Mesenchymal stem cell (in vitro differentiated cells and primary cell): ENCODE measurements around the gene PAM16.
A peak's percentile ranks its signal among the peaks of the same experiment; 100 is the strongest.

ENCODE experiments used
- DNase-seq: peaks from one replicate; pipeline ENCODE4 v3.0.0-alpha.2; 2013
- H2AFZ ChIP-seq: one replicate; pipeline ENCODE4 v1.6.1; 2013; ENCODE audit warnings: low read depth, mild to moderate bottlenecking, control low read depth, inconsistent platforms, low read length, moderate library complexity
- H2AK5ac ChIP-seq: 2 replicates; pipeline ENCODE4 v1.6.1; 2013; ENCODE audit warnings: low read length, moderate library complexity, mild to moderate bottlenecking, inconsistent platforms; ENCODE audit not compliant: severe bottlenecking
- H2BK120ac ChIP-seq: one replicate; pipeline ENCODE4 v1.6.1; 2013; ENCODE audit warnings: low read depth, mild to moderate bottlenecking, inconsistent platforms, low read length, moderate library complexity
- H2BK12ac ChIP-seq, 2 experiments: one replicate each; pipeline ENCODE4 v1.6.1; 2013; ENCODE audit warnings: inconsistent platforms in 2 of 2, low read length in 2 of 2, mild to moderate bottlenecking in 2 of 2, moderate library complexity in 2 of 2, control low read depth in 1 of 2
- H2BK15ac ChIP-seq: one replicate; pipeline ENCODE4 v1.6.1; 2013; ENCODE audit warnings: mild to moderate bottlenecking, low read depth, inconsistent platforms; ENCODE audit not compliant: poor library complexity, severe bottlenecking
- H2BK5ac ChIP-seq: 2 replicates; pipeline ENCODE4 v1.6.1; 2013; ENCODE audit warnings: low read depth, mild to moderate bottlenecking, low read length, control low read depth, inconsistent platforms; ENCODE audit not compliant: poor library complexity, severe bottlenecking
- H3K14ac ChIP-seq, 2 experiments: one replicate each; pipeline ENCODE4 v1.6.1; 2013; ENCODE audit warnings: inconsistent platforms in 2 of 2, low read length in 2 of 2, control low read depth in 1 of 2, mild to moderate bottlenecking in 1 of 2, moderate library complexity in 1 of 2
- H3K18ac ChIP-seq, 2 experiments: one replicate each; pipeline ENCODE4 v1.6.1; 2013; ENCODE audit warnings: inconsistent platforms in 2 of 2, low read length in 2 of 2, control low read depth in 1 of 2, low read depth in 1 of 2, mild to moderate bottlenecking in 1 of 2
- H3K23ac ChIP-seq, 2 experiments: one replicate each; pipeline ENCODE4 v1.6.1; 2013; ENCODE audit warnings: inconsistent platforms in 2 of 2, low read length in 2 of 2, mild to moderate bottlenecking in 2 of 2, moderate library complexity in 2 of 2, control low read depth in 1 of 2
- H3K27ac ChIP-seq: 2 replicates; pipeline ENCODE4 v1.5.1; 2013; ENCODE audit warnings: mild to moderate bottlenecking, moderate library complexity, low read length, control low read depth, inconsistent platforms; ENCODE audit not compliant: poor library complexity, severe bottlenecking
- H3K27me3 ChIP-seq, 2 experiments: 2 replicates each; pipeline versions ENCODE4 v1.6.1 to v1.7.0; 2013; ENCODE audit warnings: low read length in 2 of 2, mild to moderate bottlenecking in 2 of 2, moderate library complexity in 2 of 2, control low read depth in 1 of 2, inconsistent platforms in 1 of 2; ENCODE audit not compliant: control insufficient read depth in 1 of 2, insufficient read depth in 1 of 2
- H3K36me3 ChIP-seq, 2 experiments: 2 replicates each; pipeline versions ENCODE4 v1.6.1 to v1.7.0; 2013; ENCODE audit warnings: low read length in 2 of 2, control low read depth in 1 of 2, inconsistent platforms in 1 of 2, low read depth in 1 of 2, mild to moderate bottlenecking in 1 of 2; ENCODE audit not compliant: insufficient read depth in 2 of 2, control insufficient read depth in 1 of 2
- H3K4ac ChIP-seq, 2 experiments: one replicate each; pipeline ENCODE4 v1.6.1; 2013; ENCODE audit warnings: inconsistent platforms in 2 of 2, low read length in 2 of 2, mild to moderate bottlenecking in 2 of 2, moderate library complexity in 2 of 2, control low read depth in 1 of 2, low read depth in 1 of 2
- H3K4me1 ChIP-seq: 2 replicates; pipeline ENCODE4 v1.6.1; 2013; ENCODE audit warnings: low read depth, low read length, control low read depth; ENCODE audit not compliant: control insufficient read depth, insufficient read depth
- H3K4me2 ChIP-seq: 2 replicates; pipeline ENCODE4 v1.6.1; 2013; ENCODE audit warnings: low read length, mild to moderate bottlenecking, inconsistent platforms; ENCODE audit not compliant: poor library complexity, severe bottlenecking
- H3K4me3 ChIP-seq, 2 experiments: 2 replicates each; pipeline versions ENCODE4 v1.5.1 to v1.7.0; 2013; ENCODE audit warnings: low read length in 2 of 2, mild to moderate bottlenecking in 2 of 2, control low read depth in 1 of 2, low read depth in 1 of 2; ENCODE audit not compliant: insufficient read depth in 1 of 2
- H3K79me1 ChIP-seq: replicated peaks from 2 replicates; pipeline ENCODE4 v1.6.1; 2013; ENCODE audit warnings: mild to moderate bottlenecking, control low read depth, low read length, inconsistent platforms; ENCODE audit not compliant: poor library complexity, severe bottlenecking
- H3K9ac ChIP-seq: 2 replicates; pipeline ENCODE4 v1.7.0; 2013; ENCODE audit warnings: mild to moderate bottlenecking, low read length, moderate library complexity
- H3K9me3 ChIP-seq: 2 replicates; pipeline ENCODE4 v1.7.0; 2013; ENCODE audit warnings: mild to moderate bottlenecking, low read length; ENCODE audit not compliant: control insufficient read depth
- H4K8ac ChIP-seq: one replicate; pipeline ENCODE4 v1.6.1; 2013; ENCODE audit warnings: inconsistent platforms, mild to moderate bottlenecking, low read length, moderate library complexity
- H4K91ac ChIP-seq: one replicate; pipeline ENCODE4 v1.6.1; 2013; ENCODE audit warnings: mild to moderate bottlenecking, low read length, inconsistent platforms
- WGBS: methylation state at CpG from one replicate; pipeline ENCODE4 v1.1.7; 2013; ENCODE audit warnings: mixed read lengths; 5-methylcytosine and 5-hydroxymethylcytosine counted together

The PAM16 gene

GRCh38 chr16:4298761-4299522 lies 52.2 kb downstream of the PAM16 start:
- peak overlapping the region; percentile 96 for H2AK5ac ChIP-seq
- peak overlapping the region; percentile 39 for H2AFZ ChIP-seq
- peak overlapping the region; percentile 84 for H2BK15ac ChIP-seq
- H3K9me3 ChIP-seq, result no peaks in the 10 kb centered on the region
- H3K4me2 ChIP-seq, result peak overlapping the region; percentile 45
- peak overlapping the region; percentile 91 for H4K8ac ChIP-seq
- peak overlapping the region; percentile 93 for H4K91ac ChIP-seq
- H3K4me1 ChIP-seq, result peaks cover 20% of the 10 kb centered on the region
- H2BK12ac ChIP-seq, result peak overlapping the region; percentile 89 to 94
- peak overlapping the region; percentile 94 to 99 for H3K18ac ChIP-seq
- H2BK5ac ChIP-seq, result peak overlapping the region; percentile 95
- H3K36me3 ChIP-seq, result peaks cover 0 to 9% of the 10 kb centered on the region in 2 experiments
- peak overlapping the region in 1 of 2 experiments; percentile 60 for H3K4me3 ChIP-seq
- peak overlapping the region; percentile 93 for H2BK120ac ChIP-seq
- H3K27me3 ChIP-seq, result no peaks in the 10 kb centered on the region
- H3K23ac ChIP-seq, result peak overlapping the region in 1 of 2 experiments; percentile 59
- DNase-seq, result peak; percentile 90
- H3K14ac ChIP-seq, result no peak overlapping the region
- peaks cover 11% of the 10 kb centered on the region for H3K79me1 ChIP-seq
- H3K4ac ChIP-seq, result peak overlapping the region; percentile 82 to 83
- H3K27ac ChIP-seq, result peak overlapping the region; percentile 99
- H3K9ac ChIP-seq, result peak overlapping the region; percentile 70
- 20% methylated on average over 15 of the region's 15 CpGs for WGBS

- Histone ChIP-seq H3K14ac (no peak overlapping the region), H2BK12ac (no peak overlapping the region), H3K4me2 (no peak overlapping the region), H3K4me3 (no peak overlapping the region), H3K23ac (no peak overlapping the region), H2AFZ (no peak overlapping the region), H3K9ac (no peak overlapping the region), H3K27ac (no peak overlapping the region), H2BK5ac (no peak overlapping the region), H2AK5ac (peak overlapping the region; percentile 38), H3K9me3 (no peaks in the 10 kb centered on the region), H3K79me1 (peaks cover 10% of the 10 kb centered on the region), H4K8ac (no peak overlapping the region), H3K27me3 (no peaks in the 10 kb centered on the region), H3K36me3 (peaks cover 0 to 7% of the 10 kb centered on the region in 2 experiments), H3K4ac (peak overlapping the region in 1 of 2 experiments; percentile 26), H2BK120ac (no peak overlapping the region), H3K18ac (no peak overlapping the region), H2BK15ac (no peak overlapping the region), H4K91ac (no peak overlapping the region), H3K4me1 (peaks cover 25% of the 10 kb centered on the region)
- WGBS, result 95% methylated on average over 5 of the region's 6 CpGs
- DNase-seq, result no peak
These were observed 53.6 kb downstream of the PAM16 start for GRCh38 chr16:4297480-4297879.

- Histone ChIP-seq H2BK12ac (peak overlapping the region in 1 of 2 experiments; percentile 15), H2AFZ (no peak overlapping the region), H2BK5ac (no peak overlapping the region), H3K4me3 (no peak overlapping the region), H3K27me3 (no peaks in the 10 kb centered on the region), H2BK120ac (no peak overlapping the region), H4K91ac (peak overlapping the region; percentile 67), H3K23ac (no peak overlapping the region), H3K36me3 (no peaks in the 10 kb centered on the region), H2AK5ac (peak overlapping the region; percentile 20), H3K9ac (no peak overlapping the region), H3K4ac (no peak overlapping the region), H3K14ac (no peak overlapping the region), H3K4me1 (peaks cover 28% of the 10 kb centered on the region), H3K79me1 (peaks cover 4% of the 10 kb centered on the region), H3K4me2 (no peak overlapping the region), H4K8ac (no peak overlapping the region), H3K9me3 (no peaks in the 10 kb centered on the region), H3K27ac (no peak overlapping the region), H3K18ac (no peak overlapping the region), H2BK15ac (no peak overlapping the region)
- WGBS, result 100% methylated on average over 4 of the region's 6 CpGs
- no peak for DNase-seq
These were observed 55.5 kb downstream of the PAM16 start for GRCh38 chr16:4295581-4295980.

- peak overlapping the region; percentile 97 for H4K91ac ChIP-seq
- H2BK15ac ChIP-seq, result peak overlapping the region; percentile 65
- H3K27ac ChIP-seq, result peak overlapping the region; percentile 87
- H4K8ac ChIP-seq, result peak overlapping the region; percentile 98
- peak overlapping the region; percentile 95 for H3K18ac ChIP-seq
- H3K36me3 ChIP-seq, result no peaks in the 10 kb centered on the region
- H3K4ac ChIP-seq, result peak overlapping the region; percentile 87 to 94
- peak overlapping the region; percentile 54 for H2AFZ ChIP-seq
- H3K14ac ChIP-seq, result peak overlapping the region in 1 of 2 experiments; percentile 95
- peak overlapping the region; percentile 10 for H2AK5ac ChIP-seq
- H3K9me3 ChIP-seq, result no peaks in the 10 kb centered on the region
- peak overlapping the region; percentile 56 for H3K9ac ChIP-seq
- peak overlapping the region; percentile 92 for H2BK5ac ChIP-seq
- 13% methylated on average over 20 of the region's 20 CpGs for WGBS
- H3K27me3 ChIP-seq, result no peaks in the 10 kb centered on the region
- peak; percentile 88 for DNase-seq
- peak overlapping the region; percentile 71 for H3K4me2 ChIP-seq
- peaks cover 4% of the 10 kb centered on the region for H3K79me1 ChIP-seq
- H2BK120ac ChIP-seq, result peak overlapping the region; percentile 97
- H2BK12ac ChIP-seq, result peak overlapping the region; percentile 90 to 98
- H3K4me3 ChIP-seq, result peak overlapping the region in 1 of 2 experiments; percentile 48
- peaks cover 32% of the 10 kb centered on the region for H3K4me1 ChIP-seq
- peak overlapping the region in 1 of 2 experiments; percentile 81 for H3K23ac ChIP-seq
These were observed 57.2 kb downstream of the PAM16 start for GRCh38 chr16:4293822-4294457.
